Heart left ventricle (tissue), 13 donors: ENCODE data around the gene C3orf80.

Source experiments
- POLR2A ChIP-seq, 2 donors: fragments of 450-650 bp; IDR thresholded peaks; one replicate each; pipeline ENCODE4 v1.6.1; 2017; ENCODE audit warnings: antibody characterized with exemption in 2 of 2, mild to moderate bottlenecking in 2 of 2, moderate library complexity in 2 of 2
- TF ChIP-seq, protein P1 (sequence below), 12 donors: fragments of 200-600 bp; sonication (generic) in 4 of 12; IDR thresholded peaks; one replicate each; pipeline versions ENCODE4 v1.5.0 to v1.8.0; 2018 to 2022; ENCODE audit warnings: antibody characterized with exemption in 12 of 12, mild to moderate bottlenecking in 5 of 12
- donor health status: ischemic (EF 13 %, LVEDD 7.1; RV severe dilation, severe dysfunction).
- donor health status: DM: no; HTN: yes; CAD: no.
- donor health status: DM: no; HTN: no; CAD: no.
- donor health status: ischemic (EF 25% LVEDD 6.9; RV normal size, moderate dysfunction).
- donor health status: ischemic (EF 25% LVEDD 5.7; RV mildly dilated, moderate dysfunction).
- donor health status: ischemic (EF 35%, LVEDD 5.7; RV mildly dilated, moderate dysfunction).
- donor health status: nonischemic (EF 11% LVEDD 7.7; RV severe dilation, severe dysfunction).
- donor health status: DM: yes; HTN: yes; CAD: no.
- donor health status: PGD.
- donor health status: ischemic (EF 29% LVEDD 5.4; RV normal size, mild dysfunction).
- donor health status: nonischemic (EF 23%, LVEDD 6.1; RV moderate dilation, normal function).

DNA sequence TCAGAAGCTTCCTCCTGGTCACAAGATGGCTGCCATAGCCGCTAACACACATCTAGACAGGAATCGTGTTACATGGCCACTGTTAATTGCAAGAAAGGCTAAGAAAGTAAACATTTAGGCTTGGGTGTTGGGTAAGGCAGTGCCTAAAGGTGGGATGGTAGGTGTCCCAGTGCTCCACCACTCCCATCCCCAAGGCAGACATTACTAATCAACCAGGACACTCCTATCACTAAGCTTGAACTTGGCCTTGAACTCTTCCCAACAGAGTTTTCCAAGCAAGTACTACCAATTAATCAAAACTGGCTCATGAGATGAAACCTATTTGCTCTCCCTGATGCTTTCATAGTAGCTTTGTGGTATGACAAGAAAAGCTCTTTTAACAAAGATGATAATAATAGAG, 37.9 kb upstream of the C3orf80 start:
- TF ChIP-seq, protein P1, sequence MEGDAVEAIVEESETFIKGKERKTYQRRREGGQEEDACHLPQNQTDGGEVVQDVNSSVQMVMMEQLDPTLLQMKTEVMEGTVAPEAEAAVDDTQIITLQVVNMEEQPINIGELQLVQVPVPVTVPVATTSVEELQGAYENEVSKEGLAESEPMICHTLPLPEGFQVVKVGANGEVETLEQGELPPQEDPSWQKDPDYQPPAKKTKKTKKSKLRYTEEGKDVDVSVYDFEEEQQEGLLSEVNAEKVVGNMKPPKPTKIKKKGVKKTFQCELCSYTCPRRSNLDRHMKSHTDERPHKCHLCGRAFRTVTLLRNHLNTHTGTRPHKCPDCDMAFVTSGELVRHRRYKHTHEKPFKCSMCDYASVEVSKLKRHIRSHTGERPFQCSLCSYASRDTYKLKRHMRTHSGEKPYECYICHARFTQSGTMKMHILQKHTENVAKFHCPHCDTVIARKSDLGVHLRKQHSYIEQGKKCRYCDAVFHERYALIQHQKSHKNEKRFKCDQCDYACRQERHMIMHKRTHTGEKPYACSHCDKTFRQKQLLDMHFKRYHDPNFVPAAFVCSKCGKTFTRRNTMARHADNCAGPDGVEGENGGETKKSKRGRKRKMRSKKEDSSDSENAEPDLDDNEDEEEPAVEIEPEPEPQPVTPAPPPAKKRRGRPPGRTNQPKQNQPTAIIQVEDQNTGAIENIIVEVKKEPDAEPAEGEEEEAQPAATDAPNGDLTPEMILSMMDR (IDR thresholded peaks at IDR 0.05), result no peak
- no peak for TF ChIP-seq POLR2A (IDR thresholded peaks at IDR 0.05)
